NCI-H1092 (cell line): ENCODE measurements around the gene ZFAND6.
"Not testable (repeated sequence)": the region's sequence is repeated elsewhere in the genome, so short reads cannot be mapped to it uniquely, and the experiment has no call there.

Experiments used
- DNase-seq: peaks from one replicate; lab custom pipeline; 2025; lab: John Stamatoyannopoulos, UW

The ZFAND6 gene

GRCh38 chr15:80058851-80059785, at the start of gene ZFAND6:
TSS of gene ZFAND6 (plus strand) at chr15:80059676. CDS start at chr15:80120345, 60,669 bp downstream.
- peak; percentile 89 for DNase-seq

- peak; percentile 50 for DNase-seq
These were observed 49.3 kb upstream of the ZFAND6 start for GRCh38 chr15:80010131-80010673.

- DNase-seq = not testable (repeated sequence)
These were observed 48.4 kb upstream of the ZFAND6 start for GRCh38 chr15:80011041-80011523.

- no peak for DNase-seq
These were observed 47.9 kb upstream of the ZFAND6 start for GRCh38 chr15:80011596-80011995.

GRCh38 chr15:80012060-80012726, 47.3 kb upstream of the ZFAND6 start:
- no peak for DNase-seq

- DNase-seq = not testable (repeated sequence)
These were observed 45.3 kb upstream of the ZFAND6 start for GRCh38 chr15:80014186-80014585.

- DNase-seq = no peak
These were observed 44.3 kb upstream of the ZFAND6 start for GRCh38 chr15:80015156-80015555.

GRCh38 chr15:80016506-80016905, 43.0 kb upstream of the ZFAND6 start:
- DNase-seq = not testable (repeated sequence)

- not testable (repeated sequence) for DNase-seq
These were observed 42.3 kb upstream of the ZFAND6 start for GRCh38 chr15:80017139-80017538.

GRCh38 chr15:80019168-80019745, 40.2 kb upstream of the ZFAND6 start:
- no peak for DNase-seq

GRCh38 chr15:80020149-80020548, 39.3 kb upstream of the ZFAND6 start:
- not testable (repeated sequence) for DNase-seq

GRCh38 chr15:80020731-80021130, 38.7 kb upstream of the ZFAND6 start:
- no peak for DNase-seq

GRCh38 chr15:80026310-80026709, 33.2 kb upstream of the ZFAND6 start:
- DNase-seq = no peak

- no peak for DNase-seq
These were observed 32.7 kb upstream of the ZFAND6 start for GRCh38 chr15:80026754-80027153.

GRCh38 chr15:80028937-80029336, 30.5 kb upstream of the ZFAND6 start:
- DNase-seq = no peak

GRCh38 chr15:80031841-80032240, 27.6 kb upstream of the ZFAND6 start:
- DNase-seq = peak; percentile 7

GRCh38 chr15:80034629-80035028, 24.8 kb upstream of the ZFAND6 start:
- no peak for DNase-seq

GRCh38 chr15:80036071-80036470, 23.4 kb upstream of the ZFAND6 start:
- peak; percentile 82 for DNase-seq

GRCh38 chr15:80041494-80042253, 17.8 kb upstream of the ZFAND6 start:
- no peak for DNase-seq

GRCh38 chr15:80042568-80042967, 16.9 kb upstream of the ZFAND6 start:
- DNase-seq = no peak

- not testable (repeated sequence) for DNase-seq
These were observed 14.3 kb upstream of the ZFAND6 start for GRCh38 chr15:80045219-80045618.
